PC-3 (cell line): ENCODE measurements around the gene R3HDM4. TPM values are rescaled to one million over a fixed set of nuclear protein-coding genes. Genes with fewer than 3 reads are reported as not detected.

Experiments used
- ATAC-seq: fragments of 200-7000 bp; cut with Tn5 transposase; 2 replicates; pipeline ENCODE4 v1.9.1; 2020; ENCODE audit warnings: mild to moderate bottlenecking, moderate library complexity
- BruUV-seq: library from RNA; stranded (reverse); fragments of 400-500 nt; replicated peaks from 2 replicates; lab custom pipeline; 2021; lab: Mats Ljungman, UMichigan
- CTCF ChIA-PET: fragments of 300-600 bp; sonication (Branson Sonifier 250); formaldehyde crosslinking; loops from one replicate; lab custom pipeline; 2022; ENCODE audit warnings: antibody characterized with exemption; lab: Charles Lee
- POLR2A ChIA-PET: fragments of 300-600 bp; sonication (Branson Sonifier 250); formaldehyde crosslinking; loops from one replicate; lab custom pipeline; 2022; ENCODE audit warnings: antibody characterized with exemption; ENCODE audit not compliant: unreplicated experiment; lab: Charles Lee
- DNase-seq: peaks from one replicate; pipeline ENCODE4 v3.0.0-alpha.2; 2015
- H2AFZ ChIP-seq: fragments of 300-600 bp; sonication (generic); 2 replicates; pipeline ENCODE4 v1.6.0; 2016; ENCODE audit warnings: antibody characterized with exemption, low read length
- H3F3A ChIP-seq: fragments of 300-600 bp; sonication (generic); one replicate; pipeline ENCODE4 v1.6.0; 2017; ENCODE audit warnings: antibody characterized with exemption, low read length, control low read depth, mild to moderate bottlenecking; ENCODE audit not compliant: unreplicated experiment
- H3K27ac ChIP-seq: fragments of 300-600 bp; sonication (generic); 2 replicates; pipeline ENCODE4 v1.5.1; 2016; ENCODE audit warnings: mild to moderate bottlenecking, low read length
- H3K27me3 ChIP-seq: fragments of 300-600 bp; sonication (generic); 2 replicates; pipeline ENCODE4 v1.6.1; 2016; ENCODE audit warnings: low read length, mixed read lengths
- H3K36me3 ChIP-seq: fragments of 300-600 bp; sonication (generic); 2 replicates; pipeline ENCODE4 v1.6.1; 2016; ENCODE audit warnings: low read depth, mixed run types, low read length, mixed read lengths
- H3K4me1 ChIP-seq: fragments of 300-600 bp; sonication (generic); 2 replicates; pipeline ENCODE4 v1.5.1; 2016; ENCODE audit warnings: low read length; ENCODE audit not compliant: insufficient read depth
- H3K4me2 ChIP-seq: fragments of 300-600 bp; sonication (generic); 2 replicates; pipeline ENCODE4 v1.6.0; 2016; ENCODE audit warnings: low read length
- H3K4me3 ChIP-seq: fragments of 300-600 bp; sonication (generic); 2 replicates; pipeline ENCODE4 v1.5.1; 2016; ENCODE audit warnings: mild to moderate bottlenecking, low read length, mixed read lengths
- H3K79me2 ChIP-seq: fragments of 300-600 bp; sonication (generic); 2 replicates; pipeline ENCODE4 v1.6.1; 2017; ENCODE audit warnings: low read length, mixed read lengths
- H3K9ac ChIP-seq: fragments of 300-600 bp; sonication (generic); 2 replicates; pipeline ENCODE4 v1.6.0; 2016; ENCODE audit warnings: mild to moderate bottlenecking, low read length
- H3K9me2 ChIP-seq: fragments of 300-600 bp; sonication (generic); replicated peaks from 2 replicates; pipeline ENCODE4 v1.6.1; 2016; ENCODE audit warnings: mixed run types, low read length, mixed read lengths
- H3K9me3 ChIP-seq: fragments of 300-600 bp; sonication (generic); 2 replicates; pipeline ENCODE4 v1.6.1; 2016; ENCODE audit warnings: low read length, mixed read lengths
- H4K20me1 ChIP-seq: fragments of 300-600 bp; sonication (generic); 2 replicates; pipeline ENCODE4 v1.6.1; 2016; ENCODE audit warnings: low read length, mixed read lengths
- EZH2 ChIP-seq: fragments of 300-600 bp; sonication (generic); IDR thresholded peaks from one replicate; pipeline ENCODE4 v1.6.1; 2017; ENCODE audit warnings: antibody characterized with exemption, mild to moderate bottlenecking, low read length; ENCODE audit not compliant: unreplicated experiment
- EZH2phosphoT487 ChIP-seq: fragments of 300-600 bp; sonication (generic); IDR thresholded peaks from 2 replicates; pipeline ENCODE4 v1.6.1; 2018; ENCODE audit warnings: mild to moderate bottlenecking, antibody characterized with exemption, low read length, borderline replicate concordance
- intact Hi-C: fragments of 100-400 bp; cut with micrococcal nuclease; formaldehyde crosslinking; loops from 2 replicates; pipeline ENCODE4 v1.9.0; 2023
- total RNA-seq: library from RNA; depleted of rRNA; stranded (reverse); fragments of >200 nt; gene quantifications from 2 replicates; pipeline ENCODE4 v1.2.3, GENCODE V29; 2014
- TF ChIP-seq, protein P1 (sequence below): fragments of 300-600 bp; sonication (generic); conservative IDR thresholded peaks from 2 replicates; pipeline ENCODE4 v1.5.1; 2017; ENCODE audit warnings: antibody characterized with exemption, low read depth, mild to moderate bottlenecking, low read length

The R3HDM4 gene
- total RNA-seq, 1 experiment from 2014 or later = 44.9 TPM

DNA sequence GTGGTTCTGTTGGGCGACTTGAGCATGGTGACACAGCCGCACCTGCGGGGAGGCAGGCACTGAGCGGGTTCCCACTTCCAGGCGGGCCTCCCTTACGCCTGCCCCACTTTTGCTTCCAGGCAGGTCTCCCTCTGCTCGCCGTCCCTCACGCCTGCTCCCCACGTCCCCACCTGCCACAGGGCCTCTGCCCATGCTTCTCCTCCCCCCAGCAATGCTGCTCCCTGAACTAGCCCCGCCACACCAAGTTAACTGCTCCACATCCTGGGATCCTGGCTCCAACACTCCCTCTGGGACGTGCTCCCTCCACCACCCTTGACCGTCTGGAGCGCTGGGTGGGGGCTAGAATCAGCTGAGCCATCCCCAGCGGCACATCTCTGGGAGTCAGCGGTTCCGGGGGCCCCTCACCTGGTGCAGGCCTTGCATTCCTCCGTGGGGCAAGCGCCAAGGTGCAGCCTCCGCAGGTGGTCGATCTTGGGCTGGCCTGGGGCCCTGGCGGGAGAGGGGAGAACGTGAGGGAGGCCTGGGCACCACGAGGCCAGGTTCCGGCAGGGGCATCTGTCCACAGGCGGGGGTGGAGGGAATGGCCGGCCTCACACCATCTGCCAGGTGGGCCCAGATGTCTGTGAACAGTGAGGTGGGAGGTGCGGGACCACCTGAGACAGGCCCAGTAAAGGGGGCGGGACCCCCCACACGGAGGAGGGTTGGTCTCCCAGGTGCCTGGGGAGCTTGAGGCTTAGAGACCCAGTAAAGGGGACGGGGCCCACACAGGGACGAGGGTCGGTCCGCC lies 44.4 kb downstream of the R3HDM4 start:
- H3K4me2 ChIP-seq = no peak overlapping the region
- no peak for DNase-seq
- no peaks in the 10 kb centered on the region for H3F3A ChIP-seq
- H2AFZ ChIP-seq = no peak overlapping the region
- no TSS peak for BruUV-seq
- no peak overlapping the region for H3K4me3 ChIP-seq
- peaks cover 12% of the 10 kb centered on the region for H3K4me1 ChIP-seq
- peak overlapping the region; percentile 89 for H3K27ac ChIP-seq
- TF ChIP-seq, protein P1, sequence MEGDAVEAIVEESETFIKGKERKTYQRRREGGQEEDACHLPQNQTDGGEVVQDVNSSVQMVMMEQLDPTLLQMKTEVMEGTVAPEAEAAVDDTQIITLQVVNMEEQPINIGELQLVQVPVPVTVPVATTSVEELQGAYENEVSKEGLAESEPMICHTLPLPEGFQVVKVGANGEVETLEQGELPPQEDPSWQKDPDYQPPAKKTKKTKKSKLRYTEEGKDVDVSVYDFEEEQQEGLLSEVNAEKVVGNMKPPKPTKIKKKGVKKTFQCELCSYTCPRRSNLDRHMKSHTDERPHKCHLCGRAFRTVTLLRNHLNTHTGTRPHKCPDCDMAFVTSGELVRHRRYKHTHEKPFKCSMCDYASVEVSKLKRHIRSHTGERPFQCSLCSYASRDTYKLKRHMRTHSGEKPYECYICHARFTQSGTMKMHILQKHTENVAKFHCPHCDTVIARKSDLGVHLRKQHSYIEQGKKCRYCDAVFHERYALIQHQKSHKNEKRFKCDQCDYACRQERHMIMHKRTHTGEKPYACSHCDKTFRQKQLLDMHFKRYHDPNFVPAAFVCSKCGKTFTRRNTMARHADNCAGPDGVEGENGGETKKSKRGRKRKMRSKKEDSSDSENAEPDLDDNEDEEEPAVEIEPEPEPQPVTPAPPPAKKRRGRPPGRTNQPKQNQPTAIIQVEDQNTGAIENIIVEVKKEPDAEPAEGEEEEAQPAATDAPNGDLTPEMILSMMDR = no peak
- TF ChIP-seq EZH2 (no peak), EZH2phosphoT487 (no peak)
- no peaks in the 10 kb centered on the region for H3K36me3 ChIP-seq
- no peaks in the 10 kb centered on the region for H3K9me2 ChIP-seq
- no peaks in the 10 kb centered on the region for H3K27me3 ChIP-seq
- ATAC-seq = no peak
- H3K9me3 ChIP-seq = no peaks in the 10 kb centered on the region
- no peaks in the 10 kb centered on the region for H4K20me1 ChIP-seq
- POLR2A ChIA-PET = no interaction called here
- intact Hi-C loops = no loop called here
- CTCF ChIA-PET = no interaction called here
- no peak overlapping the region for H3K9ac ChIP-seq
- no peaks in the 10 kb centered on the region for H3K79me2 ChIP-seq

DNA sequence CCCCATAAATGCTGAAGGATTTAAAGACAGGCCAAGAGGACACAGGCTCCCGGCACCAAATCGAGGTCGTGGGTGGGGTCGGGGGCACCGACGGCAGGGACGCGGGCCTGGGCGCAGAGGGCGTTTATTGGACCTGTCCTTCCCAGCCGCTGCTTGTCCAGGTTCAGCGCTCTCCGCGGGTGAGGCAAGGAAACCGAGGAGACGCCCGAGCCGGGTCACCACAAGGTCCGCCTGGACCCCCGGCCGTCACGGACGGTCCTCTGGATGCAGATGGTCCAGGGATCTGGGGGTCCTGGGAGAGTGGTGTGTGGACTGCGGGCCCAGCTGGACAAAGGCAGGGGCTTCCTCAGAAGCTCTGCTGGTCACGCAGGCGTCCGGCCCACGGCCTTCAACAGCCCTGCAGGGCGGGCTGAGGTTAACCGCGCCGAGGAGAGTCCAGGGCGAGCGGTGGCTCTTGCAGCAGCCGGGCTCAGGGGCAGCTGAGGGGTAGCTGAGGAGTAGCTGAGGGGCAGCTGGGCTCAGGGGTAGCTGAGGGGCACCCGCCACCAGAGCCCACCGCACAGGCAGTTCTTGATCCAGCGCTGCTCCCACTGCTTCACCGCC lies 45.1 kb downstream of the R3HDM4 start:
- DNase-seq = no peak

More for the DNA sequence above, 45.1 kb downstream of the R3HDM4 start:
- Histone ChIP-seq H3K27ac (no peak overlapping the region), H3K79me2 (no peaks in the 10 kb centered on the region), H3K27me3 (no peaks in the 10 kb centered on the region), H3K36me3 (no peaks in the 10 kb centered on the region), H3K4me1 (peaks cover 12% of the 10 kb centered on the region), H4K20me1 (no peaks in the 10 kb centered on the region), H3K4me3 (no peak overlapping the region), H3K4me2 (no peak overlapping the region), H3F3A (no peaks in the 10 kb centered on the region), H3K9me3 (no peaks in the 10 kb centered on the region), H3K9me2 (no peaks in the 10 kb centered on the region), H2AFZ (no peak overlapping the region), H3K9ac (no peak overlapping the region)
- no TSS peak for BruUV-seq
- TF ChIP-seq, protein P1 = no peak
- TF ChIP-seq EZH2phosphoT487 = no peak
- TF ChIP-seq EZH2 = no peak
- ATAC-seq = no peak
- intact Hi-C loops = no loop called here
- CTCF ChIA-PET = no interaction called here
- POLR2A ChIA-PET = no interaction called here
